WTC11 (cell line): ENCODE data around the gene KRTAP10-9. TPM values are rescaled to one million over a fixed set of nuclear protein-coding genes. Genes with fewer than 3 reads are reported as not detected.

ENCODE experiments used
- ATAC-seq: fragments of 200-7000 bp; cut with Tn5 transposase; 2 replicates; pipeline ENCODE4 v1.10.0; 2021; ENCODE audit warnings: mild to moderate bottlenecking, moderate library complexity
- CTCF ChIA-PET: fragments of 300-600 bp; sonication (Branson Sonifier 250); formaldehyde crosslinking; loops from one replicate; lab custom pipeline; 2021; ENCODE audit warnings: antibody characterized with exemption; lab: Charles Lee
- POLR2A ChIA-PET: fragments of 350-600 bp; sonication (Branson Sonifier 250); formaldehyde crosslinking; loops from one replicate; lab custom pipeline; 2021; ENCODE audit warnings: antibody characterized with exemption; lab: Charles Lee
- DNase-seq: peaks from one replicate; pipeline ENCODE4 v3.0.0; 2021; ENCODE audit warnings: low spot score
- H3K27ac Mint-ChIP-seq: 2 replicates; pipeline ENCODE4 v1.8.0; 2021; ENCODE audit warnings: mixed read lengths
- H3K27me3 Mint-ChIP-seq: 2 replicates; pipeline ENCODE4 v1.8.0; 2021; ENCODE audit warnings: low read depth, mild to moderate bottlenecking, moderate library complexity, mixed read lengths
- H3K36me3 Mint-ChIP-seq: 2 replicates; pipeline ENCODE4 v1.8.0; 2021; ENCODE audit warnings: mixed read lengths
- H3K4me1 Mint-ChIP-seq: 2 replicates; pipeline ENCODE4 v1.8.0; 2022; ENCODE audit warnings: mixed read lengths
- H3K4me3 Mint-ChIP-seq: 2 replicates; pipeline ENCODE4 v1.8.0; 2021; ENCODE audit warnings: mild to moderate bottlenecking, moderate library complexity, mixed read lengths
- H3K9me3 Mint-ChIP-seq: 2 replicates; pipeline ENCODE4 v1.8.0; 2021; ENCODE audit warnings: mixed read lengths
- ATF1 ChIP-seq: sonication (generic); formaldehyde crosslinking; IDR thresholded peaks from 2 replicates; pipeline ENCODE4 v1.8.1; 2023; ENCODE audit warnings: mild to moderate bottlenecking, moderate library complexity, missing genetic modification reagents
- CREB1 ChIP-seq: sonication (generic); formaldehyde crosslinking; IDR thresholded peaks from 2 replicates; pipeline ENCODE4 v1.8.0; 2023; ENCODE audit warnings: mild to moderate bottlenecking, missing genetic modification reagents
- CREM ChIP-seq: sonication (generic); formaldehyde crosslinking; IDR thresholded peaks from 2 replicates; pipeline ENCODE4 v1.8.1; 2022; ENCODE audit warnings: mild to moderate bottlenecking, missing genetic modification reagents, moderate library complexity
- E2F5 ChIP-seq: sonication (generic); formaldehyde crosslinking; IDR thresholded peaks from 2 replicates; pipeline ENCODE4 v1.8.1; 2022; ENCODE audit warnings: mild to moderate bottlenecking, moderate library complexity, missing genetic modification reagents
- FOXK1 ChIP-seq: sonication (generic); formaldehyde crosslinking; IDR thresholded peaks from 2 replicates; pipeline ENCODE4 v1.8.0; 2022; ENCODE audit warnings: mild to moderate bottlenecking, moderate library complexity, missing genetic modification reagents
- IRF1 ChIP-seq: sonication (generic); formaldehyde crosslinking; IDR thresholded peaks from 2 replicates; pipeline ENCODE4 v1.8.0; 2023; ENCODE audit warnings: missing genetic modification reagents
- MYBL2 ChIP-seq: sonication (generic); formaldehyde crosslinking; IDR thresholded peaks from 2 replicates; pipeline ENCODE4 v1.8.1; 2023; ENCODE audit warnings: mild to moderate bottlenecking, moderate library complexity, missing genetic modification reagents
- NFATC4 ChIP-seq: fragments of 250-450 bp; sonication (Bioruptor Pico); IDR thresholded peaks from 2 replicates; pipeline ENCODE4 v1.9.0; 2021; ENCODE audit warnings: mild to moderate bottlenecking
- NFE2L1 ChIP-seq: sonication (generic); formaldehyde crosslinking; IDR thresholded peaks from 2 replicates; pipeline ENCODE4 v1.8.1; 2023; ENCODE audit warnings: missing genetic modification reagents
- NFYB ChIP-seq: sonication (generic); formaldehyde crosslinking; conservative IDR thresholded peaks from 2 replicates; pipeline ENCODE4 v1.8.0; 2022; ENCODE audit warnings: low read depth, missing genetic modification reagents
- SOX15 ChIP-seq: fragments of 250-450 bp; sonication (Bioruptor Pico); IDR thresholded peaks from 2 replicates; pipeline ENCODE4 v1.9.0; 2021; ENCODE audit warnings: mild to moderate bottlenecking
- TCF7 ChIP-seq: sonication (generic); formaldehyde crosslinking; IDR thresholded peaks from 2 replicates; pipeline ENCODE4 v1.8.0; 2022; ENCODE audit warnings: mild to moderate bottlenecking, low read depth, missing genetic modification reagents, moderate library complexity
- ZNF263 ChIP-seq: sonication (generic); formaldehyde crosslinking; IDR thresholded peaks from 2 replicates; pipeline ENCODE4 v1.8.1; 2022; ENCODE audit warnings: low read depth, mild to moderate bottlenecking, moderate library complexity, missing genetic modification reagents
- ZNF317 ChIP-seq: sonication (generic); formaldehyde crosslinking; IDR thresholded peaks from 2 replicates; pipeline ENCODE4 v1.8.1; 2023; ENCODE audit warnings: low read depth, mild to moderate bottlenecking, moderate library complexity, missing genetic modification reagents, borderline replicate concordance
- ZNF396 ChIP-seq: fragments of 250-450 bp; sonication (Bioruptor Pico); IDR thresholded peaks from 2 replicates; pipeline ENCODE4 v1.8.0; 2021; ENCODE audit warnings: mild to moderate bottlenecking, moderate library complexity, borderline replicate concordance
- ZNF512 ChIP-seq: sonication (generic); formaldehyde crosslinking; IDR thresholded peaks from 2 replicates; pipeline ENCODE4 v1.8.1; 2022; ENCODE audit warnings: missing genetic modification reagents, borderline replicate concordance
- total RNA-seq: library from RNA; stranded (reverse); gene quantifications from 3 replicates; pipeline ENCODE4 v1.2.3, GENCODE V29; 2021
- TF ChIP-seq, protein P1 (sequence below): fragments of 250-450 bp; sonication (Bioruptor Pico); IDR thresholded peaks from 2 replicates; pipeline ENCODE4 v1.9.0; 2021; ENCODE audit warnings: mild to moderate bottlenecking
- TF ChIP-seq, protein P2 (sequence below): sonication (generic); formaldehyde crosslinking; IDR thresholded peaks from 2 replicates; pipeline ENCODE4 v1.8.1; 2023; ENCODE audit warnings: mild to moderate bottlenecking, missing genetic modification reagents, moderate library complexity
- TF ChIP-seq, protein P3 (sequence below): sonication (generic); formaldehyde crosslinking; IDR thresholded peaks from 2 replicates; pipeline ENCODE4 v1.8.0; 2023; ENCODE audit warnings: mild to moderate bottlenecking, missing genetic modification reagents

Gene KRTAP10-9
- total RNA-seq, 1 experiment from 2014 or later: not detected

- TF ChIP-seq, protein P1, sequence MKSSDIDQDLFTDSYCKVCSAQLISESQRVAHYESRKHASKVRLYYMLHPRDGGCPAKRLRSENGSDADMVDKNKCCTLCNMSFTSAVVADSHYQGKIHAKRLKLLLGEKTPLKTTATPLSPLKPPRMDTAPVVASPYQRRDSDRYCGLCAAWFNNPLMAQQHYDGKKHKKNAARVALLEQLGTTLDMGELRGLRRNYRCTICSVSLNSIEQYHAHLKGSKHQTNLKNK: no peak
- TF ChIP-seq CREM (CRISPR knock-in tag): no peak
- TF ChIP-seq E2F5: no peak
- TF ChIP-seq ZNF263 (CRISPR knock-in tag): no peak
- no peak for TF ChIP-seq ZNF396
- TF ChIP-seq TCF7 (CRISPR knock-in tag): no peak
- TF ChIP-seq MYBL2 (CRISPR knock-in tag): no peak
- no peak for TF ChIP-seq ZNF317
- TF ChIP-seq NFE2L1: no peak
- TF ChIP-seq IRF1 (CRISPR knock-in tag): no peak
- no peak for TF ChIP-seq SOX15 (CRISPR knock-in tag)
Observed at GRCh38 chr21:44639331-44639655, 12.4 kb downstream of the KRTAP10-9 start (continued).

DNA sequence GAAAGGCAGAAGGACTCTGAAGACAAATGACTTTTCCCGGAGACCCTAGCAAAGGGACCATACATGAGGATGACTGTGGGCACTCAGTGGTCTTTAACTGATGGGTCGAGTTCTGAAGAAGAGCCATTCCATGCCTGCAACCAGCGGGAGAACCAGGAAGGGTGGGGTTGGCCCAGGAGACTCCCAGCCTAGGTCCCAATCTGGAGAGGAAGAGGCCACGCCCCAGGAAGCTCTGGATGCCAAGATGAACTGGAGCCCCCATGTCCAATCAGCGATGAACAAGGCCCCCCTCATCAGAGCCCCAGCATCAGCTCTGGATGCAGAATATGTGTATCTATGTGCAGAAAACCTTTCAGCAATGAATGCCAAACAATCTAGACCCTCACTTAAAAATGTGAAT lies 13.9 kb downstream of the KRTAP10-9 start:
- H3K27ac Mint-ChIP-seq: no peak overlapping the region

More for the DNA sequence above, 13.9 kb downstream of the KRTAP10-9 start:
- H3K27me3 Mint-ChIP-seq: peaks cover 8% of the 10 kb centered on the region; the same call in 1 of the 2 replicates
- POLR2A ChIA-PET: no interaction called here
- no peak for ATAC-seq
- H3K9me3 Mint-ChIP-seq: peaks cover 40% of the 10 kb centered on the region
- peaks cover 6% of the 10 kb centered on the region for H3K4me1 Mint-ChIP-seq
- TF ChIP-seq ZNF512: no peak
- TF ChIP-seq, protein P2, sequence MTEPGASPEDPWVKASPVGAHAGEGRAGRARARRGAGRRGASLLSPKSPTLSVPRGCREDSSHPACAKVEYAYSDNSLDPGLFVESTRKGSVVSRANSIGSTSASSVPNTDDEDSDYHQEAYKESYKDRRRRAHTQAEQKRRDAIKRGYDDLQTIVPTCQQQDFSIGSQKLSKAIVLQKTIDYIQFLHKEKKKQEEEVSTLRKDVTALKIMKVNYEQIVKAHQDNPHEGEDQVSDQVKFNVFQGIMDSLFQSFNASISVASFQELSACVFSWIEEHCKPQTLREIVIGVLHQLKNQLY (CRISPR knock-in tag): no peak
- TF ChIP-seq, protein P3, sequence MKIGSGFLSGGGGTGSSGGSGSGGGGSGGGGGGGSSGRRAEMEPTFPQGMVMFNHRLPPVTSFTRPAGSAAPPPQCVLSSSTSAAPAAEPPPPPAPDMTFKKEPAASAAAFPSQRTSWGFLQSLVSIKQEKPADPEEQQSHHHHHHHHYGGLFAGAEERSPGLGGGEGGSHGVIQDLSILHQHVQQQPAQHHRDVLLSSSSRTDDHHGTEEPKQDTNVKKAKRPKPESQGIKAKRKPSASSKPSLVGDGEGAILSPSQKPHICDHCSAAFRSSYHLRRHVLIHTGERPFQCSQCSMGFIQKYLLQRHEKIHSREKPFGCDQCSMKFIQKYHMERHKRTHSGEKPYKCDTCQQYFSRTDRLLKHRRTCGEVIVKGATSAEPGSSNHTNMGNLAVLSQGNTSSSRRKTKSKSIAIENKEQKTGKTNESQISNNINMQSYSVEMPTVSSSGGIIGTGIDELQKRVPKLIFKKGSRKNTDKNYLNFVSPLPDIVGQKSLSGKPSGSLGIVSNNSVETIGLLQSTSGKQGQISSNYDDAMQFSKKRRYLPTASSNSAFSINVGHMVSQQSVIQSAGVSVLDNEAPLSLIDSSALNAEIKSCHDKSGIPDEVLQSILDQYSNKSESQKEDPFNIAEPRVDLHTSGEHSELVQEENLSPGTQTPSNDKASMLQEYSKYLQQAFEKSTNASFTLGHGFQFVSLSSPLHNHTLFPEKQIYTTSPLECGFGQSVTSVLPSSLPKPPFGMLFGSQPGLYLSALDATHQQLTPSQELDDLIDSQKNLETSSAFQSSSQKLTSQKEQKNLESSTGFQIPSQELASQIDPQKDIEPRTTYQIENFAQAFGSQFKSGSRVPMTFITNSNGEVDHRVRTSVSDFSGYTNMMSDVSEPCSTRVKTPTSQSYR (CRISPR knock-in tag): no peak
- no peak for TF ChIP-seq NFYB (CRISPR knock-in tag)
- no peak for TF ChIP-seq ATF1 (CRISPR knock-in tag)
- no peak for TF ChIP-seq CREB1
- TF ChIP-seq NFATC4 (CRISPR knock-in tag): no peak
- TF ChIP-seq FOXK1 (CRISPR knock-in tag): no peak
- TF ChIP-seq, all 79 proteins: peak for 0
- no peak for DNase-seq
- CTCF ChIA-PET: no interaction called here
- Mint-ChIP-seq H3K4me3 (no peak overlapping the region), H3K36me3 (peaks cover 25% of the 10 kb centered on the region)
